HG03442 (cell line): ENCODE data around the gene ZCCHC14.

Experiments
- ATAC-seq: cut with Tn5 transposase; IDR thresholded peaks from one replicate; pipeline ENCODE4 v1.9.1; 2021; ENCODE audit warnings: mild to moderate bottlenecking, moderate library complexity; ENCODE audit not compliant: unreplicated experiment

The ZCCHC14 gene

DNA sequence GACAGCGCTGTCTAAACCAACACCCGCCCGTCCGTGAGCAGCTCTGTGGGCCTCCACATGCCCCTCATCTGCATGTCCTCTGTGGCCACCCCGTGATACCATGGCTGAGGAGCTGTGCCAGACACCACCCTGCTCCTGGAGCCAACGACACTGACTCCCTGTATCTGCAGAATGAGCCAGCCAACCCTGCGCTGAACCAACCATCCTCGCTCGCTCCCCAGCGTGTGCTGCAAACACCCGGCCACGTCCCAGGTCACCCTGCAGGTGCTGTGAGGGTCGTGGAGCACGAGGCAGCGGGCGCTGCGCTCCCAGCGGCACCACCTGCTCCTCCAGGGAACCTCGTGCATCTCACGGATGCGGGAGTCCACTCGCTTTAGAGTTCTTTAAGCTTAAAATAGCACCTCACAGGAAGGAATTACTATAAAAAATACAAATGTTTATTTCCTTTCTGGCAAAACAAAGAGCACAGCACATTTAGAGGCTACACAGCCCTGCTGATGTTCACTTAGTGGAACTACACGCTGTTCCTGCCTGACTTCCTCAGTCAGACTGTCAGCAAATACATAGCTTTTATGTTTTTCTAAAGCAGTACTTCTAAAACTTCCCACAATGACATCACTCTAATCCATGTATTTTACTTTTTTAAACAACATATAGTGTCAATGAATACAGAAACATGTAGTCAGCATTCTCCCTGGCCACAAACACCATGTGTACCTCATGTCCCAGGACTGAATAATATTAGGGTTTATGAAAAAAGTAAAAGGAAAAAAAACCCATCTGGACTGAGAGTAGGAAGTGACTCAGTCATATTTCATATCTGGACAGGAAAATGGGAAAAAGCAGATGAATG, 57.2 kb downstream of the ZCCHC14 start:
- ATAC-seq, result no peak

DNA sequence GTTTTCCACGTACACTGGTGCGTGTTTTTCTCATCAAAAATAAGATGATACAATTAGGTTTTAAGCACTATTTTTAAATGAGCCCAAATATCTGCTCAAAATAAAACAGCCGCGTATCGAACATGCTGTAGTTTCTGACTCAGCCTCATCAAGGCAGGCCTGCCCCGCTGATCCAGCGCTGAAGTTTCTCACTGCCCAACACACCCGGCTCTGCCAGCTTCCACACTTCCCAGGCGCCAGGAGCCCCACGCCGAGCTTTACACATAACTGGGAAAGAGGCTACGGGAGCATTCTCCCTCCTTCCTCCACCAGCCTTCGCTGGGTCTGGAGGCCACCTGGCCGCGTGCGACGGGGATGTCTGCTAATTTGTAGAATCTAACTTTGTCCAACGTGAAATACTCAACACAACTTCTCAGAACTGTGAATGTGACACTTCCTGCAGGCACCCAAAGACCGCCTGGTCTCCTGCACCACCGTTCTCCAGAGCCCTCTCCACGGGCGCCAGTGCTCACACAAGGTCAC, 58.6 kb downstream of the ZCCHC14 start:
- no peak for ATAC-seq

- no peak for ATAC-seq
Measured at GRCh38 chr16:87432330-87432915, 60.4 kb downstream of the ZCCHC14 start.

GRCh38 chr16:87431926-87432325, 60.9 kb downstream of the ZCCHC14 start:
- ATAC-seq, result no peak

DNA sequence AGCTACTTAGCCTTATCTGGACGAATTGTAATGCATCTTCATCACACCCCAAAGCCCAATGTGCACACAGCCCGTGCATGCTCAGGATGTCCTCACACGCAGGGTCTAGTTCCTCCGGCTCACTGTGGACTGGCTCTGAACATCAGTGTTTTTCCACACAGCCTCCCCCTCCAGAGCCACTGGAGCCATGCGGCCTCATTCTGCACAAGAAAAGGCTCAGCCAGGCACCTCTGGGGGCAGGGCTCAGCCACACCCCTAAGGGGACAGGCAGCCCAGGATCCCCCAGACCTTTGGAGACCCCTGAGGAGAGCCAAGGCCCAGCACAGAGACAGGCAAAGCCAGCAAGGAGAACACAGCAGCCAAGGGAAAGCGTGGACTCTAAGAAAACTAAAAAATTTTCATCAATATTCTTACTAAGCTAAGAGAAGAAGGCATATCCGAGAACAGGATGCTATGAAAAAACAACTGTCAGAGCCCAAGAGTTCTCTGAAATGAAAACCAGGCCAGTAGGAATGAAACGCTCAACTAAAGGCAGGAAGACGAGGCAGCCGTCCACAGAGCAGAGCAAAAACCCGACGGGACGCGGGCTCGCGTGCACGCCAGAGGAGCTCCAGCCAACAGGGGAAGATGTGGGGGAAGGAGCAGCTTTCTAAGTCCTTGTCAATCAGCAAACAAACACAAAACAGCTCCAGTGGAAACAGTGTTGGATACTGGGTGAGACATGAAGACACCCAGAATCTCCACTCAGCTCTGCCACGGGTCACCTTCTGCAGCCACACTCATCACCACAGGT, 66.2 kb downstream of the ZCCHC14 start:
- no peak for ATAC-seq

DNA sequence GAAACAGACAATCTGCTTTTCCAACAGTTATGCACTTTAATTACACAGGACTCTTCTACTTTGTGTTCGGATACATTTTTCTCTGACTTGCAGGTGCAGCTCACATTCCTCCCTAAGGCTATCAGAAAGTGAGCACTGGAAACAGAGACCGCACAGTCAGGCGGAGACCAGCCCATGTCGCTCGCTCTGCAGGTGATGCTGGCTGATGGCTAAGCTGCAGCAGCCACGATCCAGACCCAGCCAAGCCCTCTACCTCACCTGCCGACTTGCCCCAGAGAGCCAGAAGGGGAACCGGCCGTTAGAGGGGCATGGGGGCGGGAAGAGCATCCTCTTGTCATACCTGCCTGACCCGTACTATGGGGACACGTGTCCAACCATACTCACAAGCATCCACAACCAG, 66.9 kb downstream of the ZCCHC14 start:
- ATAC-seq, result no peak

GRCh38 chr16:87424266-87424665, 68.6 kb downstream of the ZCCHC14 start:
- no peak for ATAC-seq

- no peak for ATAC-seq
Measured at GRCh38 chr16:87423429-87423828, 69.4 kb downstream of the ZCCHC14 start.

GRCh38 chr16:87422106-87422505, 70.7 kb downstream of the ZCCHC14 start:
- ATAC-seq, result no peak

DNA sequence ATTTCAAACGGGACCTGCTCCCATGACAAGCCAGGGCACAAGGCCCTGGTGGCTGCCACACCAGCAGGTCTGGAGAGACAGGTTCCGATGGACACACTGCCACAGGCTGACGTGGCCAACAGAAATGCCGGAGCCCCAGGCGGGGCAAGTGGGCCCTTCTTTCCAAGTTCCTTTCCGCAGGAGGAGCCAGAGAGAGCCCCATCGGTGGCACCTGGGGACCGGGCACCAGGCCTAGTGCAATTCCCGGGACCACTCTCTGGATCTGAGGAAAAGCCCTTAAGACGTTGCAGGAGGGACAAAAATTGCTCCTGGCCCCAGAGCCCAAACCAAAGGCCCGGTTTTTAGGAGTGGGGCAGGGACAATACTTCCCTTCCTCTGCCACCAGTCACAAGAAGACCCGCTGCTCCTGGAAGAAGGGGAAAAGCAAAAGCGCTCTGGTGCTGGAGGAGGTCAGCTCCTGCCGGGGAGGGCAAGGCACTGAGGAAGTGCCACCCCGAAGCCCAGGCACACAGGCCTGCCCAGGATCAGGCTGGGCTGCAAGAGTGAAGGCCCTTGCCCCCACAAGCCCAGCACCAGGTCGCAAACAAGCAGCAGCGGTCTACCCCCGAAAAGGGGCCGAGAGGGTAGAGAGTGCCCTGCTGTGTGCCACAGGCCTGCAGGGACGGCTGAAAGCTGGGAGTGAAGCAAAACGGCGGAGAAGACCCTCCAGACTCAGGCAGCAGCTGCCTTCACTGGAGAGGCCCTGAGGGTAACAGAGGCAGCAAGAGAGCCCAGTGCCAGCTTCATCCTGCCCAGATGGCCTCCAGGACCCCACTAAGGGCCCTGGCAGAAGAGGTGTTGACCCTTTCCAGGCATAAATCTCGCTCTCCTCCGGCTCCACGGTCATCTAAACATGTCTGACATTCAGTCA, 71.6 kb downstream of the ZCCHC14 start:
- no peak for ATAC-seq

DNA sequence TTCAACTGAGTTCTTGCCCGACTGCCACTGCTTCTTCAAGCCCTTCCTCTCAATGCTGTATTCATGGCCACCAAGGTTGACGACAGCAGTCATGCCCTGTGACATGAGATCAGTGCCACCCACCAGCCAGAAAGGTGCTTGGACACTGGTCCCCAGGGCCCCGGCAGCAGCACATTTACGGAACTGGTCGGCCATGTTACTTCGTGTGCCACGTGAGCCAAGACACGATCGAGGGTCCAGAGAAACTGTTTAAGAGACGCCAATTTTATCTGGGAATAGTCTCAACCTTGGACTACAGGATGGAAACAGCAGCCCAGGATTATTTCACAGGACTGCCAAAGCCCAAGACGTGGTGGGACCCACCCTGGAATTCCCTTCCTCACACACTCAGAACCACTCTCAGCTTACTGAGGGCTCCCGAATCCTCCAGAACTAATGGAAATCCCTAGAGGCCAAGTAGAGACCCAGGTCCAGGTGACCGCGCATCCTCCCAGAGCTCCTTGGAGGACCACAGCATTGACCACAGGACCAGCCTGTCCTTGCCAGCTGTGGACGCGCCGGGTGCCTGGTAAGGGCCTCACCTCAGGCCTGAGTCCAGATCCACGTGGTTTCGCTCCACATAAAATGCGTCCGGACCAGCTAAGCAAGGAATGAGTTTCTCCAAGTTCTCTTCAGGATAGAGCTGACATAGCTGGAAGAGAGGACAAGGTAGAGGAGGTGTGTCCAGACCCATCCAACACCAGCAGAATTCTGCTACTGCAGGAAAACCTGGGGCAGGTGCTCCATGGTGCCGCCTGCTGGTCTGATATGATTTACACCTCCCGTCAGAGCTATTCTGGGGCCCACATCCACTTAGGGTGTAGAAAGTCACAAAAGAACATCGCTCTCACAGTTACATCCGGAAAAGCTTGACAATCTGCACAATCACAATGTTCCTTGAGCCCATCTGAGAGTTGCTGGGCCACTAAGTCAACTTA, 72.5 kb downstream of the ZCCHC14 start:
- ATAC-seq, result no peak

- ATAC-seq, result no peak
Measured at GRCh38 chr16:87418644-87419043, 74.2 kb downstream of the ZCCHC14 start.

DNA sequence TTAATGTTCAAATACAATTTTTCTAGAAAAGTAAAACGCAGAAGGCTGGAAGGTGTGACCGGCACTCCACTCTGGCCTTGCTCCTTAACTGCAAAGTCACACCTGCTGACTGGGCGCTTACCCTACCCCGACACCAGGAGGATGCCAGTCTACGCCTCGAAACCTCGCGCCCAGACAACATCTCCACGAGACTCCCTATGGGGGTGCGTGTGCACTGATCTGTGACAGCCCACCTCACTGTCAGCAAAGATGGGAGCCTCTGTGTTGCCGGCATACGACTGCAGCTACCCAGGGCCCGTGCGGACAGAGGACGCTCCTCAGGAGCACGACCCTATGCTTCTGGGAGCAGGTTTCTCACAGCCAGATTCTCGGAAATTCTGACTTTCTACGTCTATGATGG, 74.6 kb downstream of the ZCCHC14 start:
- ATAC-seq, result no peak

- no peak for ATAC-seq
Measured at GRCh38 chr16:87417528-87417910, 75.3 kb downstream of the ZCCHC14 start.

GRCh38 chr16:87416826-87417527, 75.8 kb downstream of the ZCCHC14 start:
- ATAC-seq, result no peak

GRCh38 chr16:87415441-87415840, 77.4 kb downstream of the ZCCHC14 start:
- ATAC-seq, result no peak

- ATAC-seq, result no peak
Measured at GRCh38 chr16:87414251-87414680, 78.6 kb downstream of the ZCCHC14 start.

GRCh38 chr16:87412996-87413421, 79.8 kb downstream of the ZCCHC14 start:
- no peak for ATAC-seq
